SK-N-MC (cell line): Measurements from ENCODE around the gene TAAR1.
"Not testable (repeated sequence)": the region's sequence is repeated elsewhere in the genome, so short reads cannot be mapped to it uniquely, and the experiment has no call there.

ENCODE experiments used
- DNase-seq: peaks from one replicate; pipeline ENCODE4 v3.0.0-alpha.2; 2011; ENCODE audit warnings: low read depth, low spot score
- H3K27ac ChIP-seq: fragments of 200-600 bp; sonication (generic); 2 replicates; pipeline ENCODE4 v1.5.1; 2016; ENCODE audit warnings: mixed run types
- H3K36me3 ChIP-seq: fragments of 200-600 bp; sonication (generic); 2 replicates; pipeline ENCODE4 v1.6.1; 2017; ENCODE audit warnings: antibody characterized with exemption, low read length, mixed read lengths; ENCODE audit not compliant: insufficient read depth
- H3K4me3 ChIP-seq: fragments of 200-600 bp; sonication (generic); 2 replicates; pipeline ENCODE4 v1.5.1; 2016
- H3K9ac ChIP-seq: fragments of 200-600 bp; sonication (generic); 2 replicates; pipeline ENCODE4 v1.8.0; 2017; ENCODE audit warnings: mixed run types, mixed read lengths; ENCODE audit not compliant: insufficient read length
- H3K9me3 ChIP-seq: fragments of 200-600 bp; sonication (generic); 2 replicates; pipeline ENCODE4 v1.6.1; 2017; ENCODE audit warnings: low read depth, mild to moderate bottlenecking, antibody characterized with exemption, low read length, moderate library complexity, mixed read lengths
- EZH2 ChIP-seq: fragments of 200-600 bp; sonication (generic); IDR thresholded peaks from one replicate; pipeline ENCODE4 v1.6.1; 2017; ENCODE audit warnings: antibody characterized with exemption
- FOXP2 ChIP-seq: optimal IDR thresholded peaks from 2 replicates; pipeline ENCODE3; 2011; ENCODE audit warnings: mild to moderate bottlenecking, moderate library complexity; ENCODE audit not compliant: insufficient read depth; ENCODE audit errors: extremely low read length, control extremely low read depth
- POLR2AphosphoS5 ChIP-seq: IDR thresholded peaks from 2 replicates; pipeline ENCODE4 v1.6.1; 2012; ENCODE audit warnings: mild to moderate bottlenecking, low read depth, low read length, borderline replicate concordance

The TAAR1 gene

GRCh38 chr6:132623106-132623845, 35.7 kb downstream of the TAAR1 start:
- H3K27ac ChIP-seq, result no peak overlapping the region
- H3K36me3 ChIP-seq, result no peaks in the 10 kb centered on the region
- no peak for DNase-seq
- no peaks in the 10 kb centered on the region for H3K9me3 ChIP-seq
- H3K4me3 ChIP-seq, result no peak overlapping the region
- no peak for TF ChIP-seq EZH2
- no peak for TF ChIP-seq FOXP2
- TF ChIP-seq POLR2AphosphoS5, result no peak
- no peak overlapping the region for H3K9ac ChIP-seq

- Histone ChIP-seq H3K9ac (no peak overlapping the region), H3K4me3 (no peak overlapping the region), H3K9me3 (no peaks in the 10 kb centered on the region), H3K36me3 (no peaks in the 10 kb centered on the region), H3K27ac (no peak overlapping the region)
- TF ChIP-seq FOXP2 (no peak), POLR2AphosphoS5 (no peak), EZH2 (no peak)
- no peak for DNase-seq
Observed at GRCh38 chr6:132616677-132617076, 42.3 kb downstream of the TAAR1 start.

- no peak for DNase-seq
- H3K9me3 ChIP-seq, result no peaks in the 10 kb centered on the region
- H3K27ac ChIP-seq, result no peak overlapping the region
- no peak overlapping the region for H3K4me3 ChIP-seq
- H3K36me3 ChIP-seq, result no peaks in the 10 kb centered on the region
- TF ChIP-seq FOXP2, result no peak
- no peak overlapping the region for H3K9ac ChIP-seq
Observed at GRCh38 chr6:132614554-132614953, 44.4 kb downstream of the TAAR1 start.

GRCh38 chr6:132612449-132613108, 46.4 kb downstream of the TAAR1 start:
- Histone ChIP-seq H3K27ac (no peak overlapping the region), H3K36me3 (no peaks in the 10 kb centered on the region), H3K4me3 (no peak overlapping the region), H3K9me3 (no peaks in the 10 kb centered on the region), H3K9ac (no peak overlapping the region)
- TF ChIP-seq POLR2AphosphoS5 (no peak), EZH2 (no peak), FOXP2 (no peak)
- no peak for DNase-seq

GRCh38 chr6:132611616-132612015, 47.4 kb downstream of the TAAR1 start:
- Histone ChIP-seq H3K36me3 (no peaks in the 10 kb centered on the region), H3K9ac (no peak overlapping the region), H3K27ac (no peak overlapping the region), H3K4me3 (no peak overlapping the region), H3K9me3 (no peaks in the 10 kb centered on the region)
- TF ChIP-seq EZH2 (no peak), POLR2AphosphoS5 (no peak), FOXP2 (no peak)
- no peak for DNase-seq

- Histone ChIP-seq H3K9me3 (no peaks in the 10 kb centered on the region), H3K36me3 (no peaks in the 10 kb centered on the region), H3K4me3 (no peak overlapping the region), H3K9ac (no peak overlapping the region), H3K27ac (no peak overlapping the region)
- DNase-seq, result no peak
- TF ChIP-seq POLR2AphosphoS5 (no peak), EZH2 (no peak), FOXP2 (no peak)
Observed at GRCh38 chr6:132607544-132608233, 51.3 kb downstream of the TAAR1 start.

- Histone ChIP-seq H3K9ac (no peak overlapping the region), H3K27ac (no peak overlapping the region), H3K9me3 (no peaks in the 10 kb centered on the region), H3K36me3 (no peaks in the 10 kb centered on the region), H3K4me3 (no peak overlapping the region)
- no peak for DNase-seq
- TF ChIP-seq POLR2AphosphoS5 (no peak), EZH2 (no peak), FOXP2 (no peak)
Observed at GRCh38 chr6:132604635-132605152, 54.3 kb downstream of the TAAR1 start.

- not testable (repeated sequence) for H3K4me3 ChIP-seq, H3K9me3 ChIP-seq, H3K36me3 ChIP-seq, DNase-seq, H3K9ac ChIP-seq, H3K27ac ChIP-seq
Observed at GRCh38 chr6:132600900-132601299, 58.1 kb downstream of the TAAR1 start.
